ENCODE measurements around the gene PCYOX1L.

GRCh38 chr5:149362541-149362940 lies 4.7 kb downstream of the PCYOX1L start:
- TF ChIP-seq, protein P1, sequence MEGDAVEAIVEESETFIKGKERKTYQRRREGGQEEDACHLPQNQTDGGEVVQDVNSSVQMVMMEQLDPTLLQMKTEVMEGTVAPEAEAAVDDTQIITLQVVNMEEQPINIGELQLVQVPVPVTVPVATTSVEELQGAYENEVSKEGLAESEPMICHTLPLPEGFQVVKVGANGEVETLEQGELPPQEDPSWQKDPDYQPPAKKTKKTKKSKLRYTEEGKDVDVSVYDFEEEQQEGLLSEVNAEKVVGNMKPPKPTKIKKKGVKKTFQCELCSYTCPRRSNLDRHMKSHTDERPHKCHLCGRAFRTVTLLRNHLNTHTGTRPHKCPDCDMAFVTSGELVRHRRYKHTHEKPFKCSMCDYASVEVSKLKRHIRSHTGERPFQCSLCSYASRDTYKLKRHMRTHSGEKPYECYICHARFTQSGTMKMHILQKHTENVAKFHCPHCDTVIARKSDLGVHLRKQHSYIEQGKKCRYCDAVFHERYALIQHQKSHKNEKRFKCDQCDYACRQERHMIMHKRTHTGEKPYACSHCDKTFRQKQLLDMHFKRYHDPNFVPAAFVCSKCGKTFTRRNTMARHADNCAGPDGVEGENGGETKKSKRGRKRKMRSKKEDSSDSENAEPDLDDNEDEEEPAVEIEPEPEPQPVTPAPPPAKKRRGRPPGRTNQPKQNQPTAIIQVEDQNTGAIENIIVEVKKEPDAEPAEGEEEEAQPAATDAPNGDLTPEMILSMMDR (IDR thresholded peaks at IDR 0.05) = no peak
- TF ChIP-seq POLR2AphosphoS5 (IDR thresholded peaks at IDR 0.05; ENCODE audit: low read depth, low read length) (no peak), SIN3A (IDR thresholded peaks at IDR 0.05; ENCODE audit: borderline replicate concordance, insufficient read depth, low read depth, low read length) (no peak)
